H1 (cell line): ENCODE data around the gene RNF220. TPM values are rescaled to one million over a fixed set of nuclear protein-coding genes. Genes with fewer than 3 reads are reported as not detected.

Source experiments
- CTCF ChIA-PET: fragments of 300-600 bp; sonication (Branson Sonifier 250); formaldehyde crosslinking; loops from one replicate; lab custom pipeline; 2021; ENCODE audit not compliant: partially characterized antibody; lab: Charles Lee
- POLR2A ChIA-PET: fragments of 300-600 bp; sonication (Branson Sonifier 250); formaldehyde crosslinking; loops from one replicate; lab custom pipeline; 2021; ENCODE audit warnings: inconsistent platforms; ENCODE audit not compliant: partially characterized antibody; lab: Charles Lee
- DNase-seq, 2 experiments: peaks; one replicate each; pipeline versions ENCODE4 v3.0.0 to v3.0.0-alpha.2; 2010 to 2022; ENCODE audit warnings: low spot score in 2 of 2, low read depth in 1 of 2, mixed read lengths in 1 of 2
- FAIRE-seq: peaks from 2 replicates; lab custom pipeline; 2011; peaks lifted over from hg19 to GRCh38; lab: Jason Lieb, UNC
- H2AFZ ChIP-seq: 2 replicates; pipeline ENCODE4 v1.8.1; 2012; ENCODE audit warnings: low read length, inconsistent platforms
- H2AK5ac ChIP-seq: 2 replicates; pipeline ENCODE4 v1.6.1; 2013; ENCODE audit warnings: low read depth, low read length
- H2BK120ac ChIP-seq: replicated peaks from 2 replicates; pipeline ENCODE3; 2013; ENCODE audit warnings: low read depth, low read length, inconsistent platforms
- H2BK12ac ChIP-seq: 2 replicates; pipeline ENCODE4 v1.6.1; 2013; ENCODE audit warnings: low read depth, low read length
- H2BK15ac ChIP-seq: 2 replicates; pipeline ENCODE4 v1.6.1; 2013; ENCODE audit warnings: low read length
- H2BK20ac ChIP-seq: 2 replicates; pipeline ENCODE4 v1.6.1; 2013; ENCODE audit warnings: low read length
- H2BK5ac ChIP-seq: 2 replicates; pipeline ENCODE4 v1.6.1; 2013; ENCODE audit warnings: low read depth, low read length
- H3K14ac ChIP-seq: 2 replicates; pipeline ENCODE4 v1.6.1; 2013; ENCODE audit warnings: inconsistent platforms; ENCODE audit not compliant: insufficient read length
- H3K18ac ChIP-seq: 2 replicates; pipeline ENCODE4 v1.6.1; 2013; ENCODE audit warnings: low read length; ENCODE audit errors: extremely low read depth
- H3K23ac ChIP-seq: 2 replicates; pipeline ENCODE4 v1.6.1; 2013; ENCODE audit warnings: inconsistent platforms; ENCODE audit not compliant: insufficient read length
- H3K23me2 ChIP-seq: 2 replicates; pipeline ENCODE4 v1.6.1; 2013; ENCODE audit warnings: low read depth, low read length
- H3K27ac ChIP-seq: 2 replicates; pipeline ENCODE4 v1.6.1; 2011; ENCODE audit warnings: low read depth, low read length, inconsistent platforms
- H3K27me3 ChIP-seq, 4 experiments: replicated peaks in 1 of 4; 1 replicate in 1 of 4; 2 replicates in 3 of 4; pipeline versions ENCODE4 v1.6.1 to v1.8.1; 2011 to 2013; ENCODE audit warnings: low read length in 3 of 4, mild to moderate bottlenecking in 3 of 4, inconsistent platforms in 2 of 4, mixed read lengths in 2 of 4, moderate library complexity in 1 of 4; ENCODE audit not compliant: control insufficient read depth in 3 of 4, insufficient read depth in 3 of 4; ENCODE audit errors: extremely low read depth in 1 of 4
- H3K36me3 ChIP-seq, 4 experiments: 2 replicates each; pipeline versions ENCODE4 v1.6.1 to v1.8.1; 2011 to 2013; ENCODE audit warnings: mild to moderate bottlenecking in 4 of 4, low read length in 3 of 4, moderate library complexity in 2 of 4, control low read depth in 1 of 4, inconsistent platforms in 1 of 4; ENCODE audit not compliant: insufficient read depth in 4 of 4, control insufficient read depth in 2 of 4
- H3K4ac ChIP-seq: replicated peaks from 2 replicates; pipeline ENCODE3; 2013; ENCODE audit warnings: low read length, low read depth, mixed read lengths, inconsistent platforms; ENCODE audit not compliant: insufficient read length
- H3K4me1 ChIP-seq, 4 experiments: replicated peaks in 1 of 4; 1 replicate in 1 of 4; 2 replicates in 3 of 4; pipeline versions ENCODE4 v1.6.1 to v1.8.1; 2011 to 2013; ENCODE audit warnings: low read length in 3 of 4, inconsistent platforms in 2 of 4, mixed read lengths in 1 of 4; ENCODE audit not compliant: insufficient read depth in 4 of 4, control insufficient read depth in 3 of 4
- H3K4me2 ChIP-seq, 2 experiments: 2 replicates each; pipeline versions ENCODE4 v1.6.1 to v1.8.1; 2011 to 2013; ENCODE audit warnings: low read depth in 2 of 2, low read length in 2 of 2, control low read depth in 1 of 2, inconsistent platforms in 1 of 2, mild to moderate bottlenecking in 1 of 2; ENCODE audit not compliant: insufficient read depth in 1 of 2
- H3K4me3 ChIP-seq, 4 experiments: fragments of 200-600, 300-600 bp in 1 of 4; sonication (generic), shearing (Covaris generic), sonication (Bioruptor Twin) in 1 of 4; 2 replicates each; pipeline versions ENCODE4 v1.5.1 to v1.8.1; 2011 to 2016; ENCODE audit warnings: low read length in 4 of 4, low read depth in 3 of 4, control low read depth in 2 of 4, inconsistent platforms in 2 of 4, mild to moderate bottlenecking in 2 of 4, mixed read lengths in 1 of 4, moderate library complexity in 1 of 4; ENCODE audit not compliant: insufficient read depth in 2 of 4; ENCODE audit errors: extremely low read depth in 1 of 4
- H3K56ac ChIP-seq: replicated peaks from 2 replicates; pipeline ENCODE3; 2013; ENCODE audit warnings: low read depth, mild to moderate bottlenecking, mixed read lengths, low read length, inconsistent platforms; ENCODE audit not compliant: insufficient read length
- H3K79me1 ChIP-seq: 2 replicates; pipeline ENCODE4 v1.6.1; 2013; ENCODE audit warnings: low read depth, low read length, control low read depth
- H3K79me2 ChIP-seq, 2 experiments: 2 replicates each; pipeline versions ENCODE4 v1.6.1 to v1.8.1; 2012 to 2013; ENCODE audit warnings: low read length in 2 of 2, mild to moderate bottlenecking in 2 of 2, inconsistent platforms in 1 of 2; ENCODE audit not compliant: insufficient read depth in 2 of 2, control insufficient read depth in 1 of 2
- H3K9ac ChIP-seq, 4 experiments: replicated peaks in 1 of 4; 1 replicate in 1 of 4; 2 replicates in 3 of 4; pipeline versions ENCODE4 v1.6.1 to v1.8.1; 2011 to 2013; ENCODE audit warnings: low read depth in 3 of 4, low read length in 3 of 4, control low read depth in 2 of 4, mild to moderate bottlenecking in 2 of 4, moderate library complexity in 2 of 4, inconsistent platforms in 1 of 4; ENCODE audit errors: extremely low read depth in 1 of 4
- H3K9me3 ChIP-seq, 2 experiments: 2 replicates each; pipeline versions ENCODE4 v1.6.1 to v1.8.1; 2012 to 2013; ENCODE audit warnings: mild to moderate bottlenecking in 2 of 2, moderate library complexity in 2 of 2, control low read depth in 1 of 2, inconsistent platforms in 1 of 2, low read depth in 1 of 2, low read length in 1 of 2, mixed read lengths in 1 of 2; ENCODE audit not compliant: insufficient read depth in 2 of 2
- H4K20me1 ChIP-seq, 2 experiments: replicated peaks in 1 of 2; 2 replicates each; pipeline versions ENCODE3 to v1.8.1; 2011 to 2013; ENCODE audit warnings: inconsistent platforms in 2 of 2, low read length in 2 of 2, mild to moderate bottlenecking in 1 of 2; ENCODE audit not compliant: insufficient read depth in 2 of 2, control insufficient read depth in 1 of 2
- H4K5ac ChIP-seq: 2 replicates; pipeline ENCODE4 v1.6.1; 2013; ENCODE audit warnings: low read length, low read depth, mixed read lengths, inconsistent platforms; ENCODE audit not compliant: insufficient read length
- H4K8ac ChIP-seq: 2 replicates; pipeline ENCODE4 v1.8.0; 2013; ENCODE audit warnings: mild to moderate bottlenecking, moderate library complexity, low read length, inconsistent platforms; ENCODE audit not compliant: insufficient read depth; ENCODE audit errors: extremely low read depth
- H4K91ac ChIP-seq: replicated peaks from 2 replicates; pipeline ENCODE3; 2013; ENCODE audit warnings: low read length, mixed read lengths, inconsistent platforms; ENCODE audit not compliant: insufficient read length
- WGBS, 2 experiments: shearing (Covaris generic) in 1 of 2; methylation state at CpG; one replicate each; pipeline versions ENCODE4 v1.1.6 to v1.1.7; 2013 to 2015; ENCODE audit warnings: low lambda C conversion rate in 2 of 2, mixed read lengths in 2 of 2, inconsistent platforms in 1 of 2, low coverage in 1 of 2, missing lambda C conversion rate in 1 of 2; ENCODE audit not compliant: insufficient replicate concordance in 2 of 2, insufficient coverage in 1 of 2, insufficient read length in 1 of 2; ENCODE audit errors: extremely low coverage in 1 of 2, missing lambda C conversion rate in 1 of 2; 5-methylcytosine and 5-hydroxymethylcytosine counted together
- polyA plus RNA-seq, 7 experiments: library from polyadenylated mRNA; depleted of rRNA in 3 of 7; stranded (reverse) in 5 of 7; unstranded in 2 of 7; fragments of >200 nt in 5 of 7; fragments of 200-250 nt in 2 of 7; gene quantifications; 1 replicate in 5 of 7; 2 replicates in 1 of 7; 4 replicates in 1 of 7; pipeline versions ENCODE4 v1.2.1 to v1.2.3, GENCODE V29; 2011 to 2013; ENCODE audit warnings: missing spikeins in 2 of 7, mixed read lengths in 2 of 7
- total RNA-seq: library from RNA; stranded (reverse); fragmentation: NEBNext Ultra II Directional; extraction: Animal tissue kit (Norgen Biotek cat#: 25700); gene quantifications from 2 replicates; pipeline ENCODE4 v1.2.1, GENCODE V29; 2021

The RNF220 gene
- total and polyA plus RNA-seq, 2 of the 8 experiments (the other 6 are each of a cell fraction or from before 2014, with no cell fraction given), result 123 to 160 TPM

DNA sequence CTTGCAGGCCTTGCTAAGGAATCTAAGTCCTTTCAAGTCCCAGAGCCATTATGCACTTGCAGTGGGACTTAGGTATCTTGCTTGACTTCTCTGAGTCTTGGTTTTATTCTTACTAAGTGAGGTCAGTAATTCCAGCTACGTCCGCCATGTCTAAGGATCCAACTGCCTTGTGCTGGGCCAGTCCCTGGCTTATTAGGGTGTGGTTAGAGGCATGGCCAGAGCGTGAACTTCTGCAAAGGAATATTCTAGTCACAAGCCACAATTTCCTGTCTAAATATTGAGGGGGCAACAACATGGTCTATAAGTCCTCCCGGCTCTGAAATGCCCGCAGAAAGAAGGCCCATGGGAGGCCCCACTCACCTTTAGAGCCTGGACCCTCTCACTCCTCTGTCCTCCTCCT is 186.3 kb downstream of the RNF220 start:
- no peak overlapping the region for H3K56ac ChIP-seq
- 89% methylated on average over 5 of the region's 5 CpGs; no CpG with 5 or more reads in 1 of the 2 experiments for WGBS, 2 experiments
- H3K14ac ChIP-seq, result no peak overlapping the region
- no peaks in the 10 kb centered on the region for H4K20me1 ChIP-seq
- H3K9ac ChIP-seq, result no peak overlapping the region
- no peak overlapping the region for H3K4me3 ChIP-seq
- no peak overlapping the region for H3K18ac ChIP-seq
- no peaks in the 10 kb centered on the region for H3K36me3 ChIP-seq
- no peak overlapping the region for H2BK15ac ChIP-seq
- no peaks in the 10 kb centered on the region for H3K79me2 ChIP-seq
- H3K4me1 ChIP-seq, result peaks cover 18 to 23% (median 20%) of the 10 kb centered on the region in 4 experiments
- H2AK5ac ChIP-seq, result no peak overlapping the region
- no peaks in the 10 kb centered on the region for H3K9me3 ChIP-seq
- H3K79me1 ChIP-seq, result peaks cover 5% of the 10 kb centered on the region; the same call in 1 of the 2 replicates
- no peak overlapping the region for H2BK120ac ChIP-seq
- H3K27ac ChIP-seq, result no peak overlapping the region
- ChIA-PET CTCF (interaction anchor here (1.3 to 8.0 kb wide), 9 partner anchors 18 to 276 kb away, joined by 4 to 112 read pairs (median 50); no protein-coding TSS in a partner anchor), POLR2A (interaction anchor here (1.6 kb wide), 1 partner anchor 210 kb away, joined by 3 read pairs; no protein-coding TSS in a partner anchor)
- DNase-seq (no peak), FAIRE-seq (no peak)
- no peak overlapping the region for H3K4ac ChIP-seq
- no peak overlapping the region for H4K91ac ChIP-seq
- H4K5ac ChIP-seq, result no peak overlapping the region
- H3K27me3 ChIP-seq, result no peaks in the 10 kb centered on the region
- H3K4me2 ChIP-seq, result no peak overlapping the region
- no peak overlapping the region for H4K8ac ChIP-seq
- 0 out of 2 replicates have a peak overlapping the region, but pooled peaks have one; percentile 8 for H2BK5ac ChIP-seq
- no peak overlapping the region for H2AFZ ChIP-seq
- H3K23ac ChIP-seq, result no peak overlapping the region
- H3K23me2 ChIP-seq, result no peaks in the 10 kb centered on the region
- H2BK12ac ChIP-seq, result no peak overlapping the region; the same call in 1 of the 2 replicates
- no peak overlapping the region for H2BK20ac ChIP-seq
